Stimulated activated CD4-positive, alpha-beta T cell treated with anti-CD3 and anti-CD28 coated beads, Interleukin-15, amount 100 ng/mL, for 48 hours (primary cell): ENCODE measurements around the gene STK33.

ENCODE experiments used
- DNase-seq, 2 donors: peaks; one replicate each; pipeline ENCODE4 v3.0.0-alpha.2; 2020; ENCODE audit warnings: low read depth in 2 of 2

STK33 gene

DNA sequence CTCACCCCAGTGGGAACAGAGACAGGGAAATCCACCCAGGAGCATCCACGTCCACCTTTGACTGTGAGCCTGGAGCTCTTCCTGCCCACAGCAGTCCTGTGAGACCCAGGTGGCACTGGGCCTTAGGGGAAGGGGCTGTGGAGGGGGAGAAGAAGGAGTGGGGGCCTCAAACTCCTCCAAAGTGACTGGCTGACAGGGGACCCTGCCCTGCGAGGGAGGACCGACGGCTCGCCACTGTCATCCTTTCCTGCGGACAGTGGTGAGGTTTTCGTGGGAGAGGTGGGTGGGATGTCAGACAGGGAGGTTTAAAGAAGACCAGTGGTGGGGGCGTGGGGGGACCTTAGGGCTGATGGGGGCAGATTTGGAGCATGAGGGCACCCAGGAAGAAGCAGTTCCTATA lies 237.8 kb downstream of the STK33 start:
- no peak for DNase-seq

DNA sequence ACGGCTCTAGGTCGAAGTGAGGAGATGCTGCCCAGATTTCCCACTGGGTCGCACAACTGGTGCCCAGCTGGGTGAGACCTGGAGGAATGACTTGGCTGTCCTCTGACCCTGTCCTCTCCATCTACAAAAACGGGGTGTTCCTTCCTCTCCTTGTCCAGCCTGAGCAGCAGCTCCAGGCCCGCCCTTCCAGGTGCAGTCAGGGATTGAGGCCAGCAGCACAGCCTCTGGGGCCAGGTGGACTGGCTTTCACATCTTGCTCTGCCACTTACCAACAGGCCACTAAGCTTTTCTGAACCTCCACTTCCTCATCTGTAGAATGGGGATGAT lies 238.6 kb downstream of the STK33 start:
- no peak for DNase-seq

DNA sequence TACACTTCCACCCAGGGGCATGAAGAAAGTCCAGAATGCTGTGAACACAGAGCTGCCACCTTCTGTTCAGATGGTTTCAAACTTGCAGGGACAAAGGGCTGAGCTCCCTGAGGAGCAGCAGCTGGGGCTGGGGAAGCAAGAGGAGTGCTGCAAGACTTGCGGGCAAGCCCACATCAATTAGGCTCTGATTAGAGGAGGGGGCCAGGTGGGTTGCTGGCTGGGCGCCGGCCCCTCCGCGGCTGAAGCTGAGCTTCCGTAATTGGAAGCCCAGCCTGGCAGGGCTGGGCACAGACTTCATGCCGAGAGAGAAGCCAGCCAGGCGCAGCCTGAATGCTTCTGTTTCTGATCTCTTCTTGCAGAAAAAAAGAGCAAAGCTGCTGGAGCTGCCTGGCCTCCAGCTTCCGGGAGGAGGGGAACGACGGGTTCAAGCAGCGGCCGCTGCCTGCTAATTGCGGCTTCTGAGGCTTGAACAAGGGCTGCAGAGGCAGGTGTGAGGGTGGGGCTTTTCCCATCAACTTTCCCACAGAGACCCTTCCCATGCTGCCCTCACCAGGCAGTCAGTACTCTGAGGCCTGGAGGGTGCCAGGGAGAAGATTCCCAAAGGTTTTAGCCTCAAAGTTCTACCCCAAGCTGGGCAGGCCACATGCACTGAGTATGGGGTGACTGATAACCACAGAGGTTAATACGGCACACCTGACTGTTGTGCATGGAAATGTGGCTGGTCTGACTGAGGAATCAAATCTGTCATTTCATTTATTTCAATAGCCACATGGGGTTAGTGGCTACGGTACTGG lies 239.2 kb downstream of the STK33 start:
- DNase-seq = no peak

DNA sequence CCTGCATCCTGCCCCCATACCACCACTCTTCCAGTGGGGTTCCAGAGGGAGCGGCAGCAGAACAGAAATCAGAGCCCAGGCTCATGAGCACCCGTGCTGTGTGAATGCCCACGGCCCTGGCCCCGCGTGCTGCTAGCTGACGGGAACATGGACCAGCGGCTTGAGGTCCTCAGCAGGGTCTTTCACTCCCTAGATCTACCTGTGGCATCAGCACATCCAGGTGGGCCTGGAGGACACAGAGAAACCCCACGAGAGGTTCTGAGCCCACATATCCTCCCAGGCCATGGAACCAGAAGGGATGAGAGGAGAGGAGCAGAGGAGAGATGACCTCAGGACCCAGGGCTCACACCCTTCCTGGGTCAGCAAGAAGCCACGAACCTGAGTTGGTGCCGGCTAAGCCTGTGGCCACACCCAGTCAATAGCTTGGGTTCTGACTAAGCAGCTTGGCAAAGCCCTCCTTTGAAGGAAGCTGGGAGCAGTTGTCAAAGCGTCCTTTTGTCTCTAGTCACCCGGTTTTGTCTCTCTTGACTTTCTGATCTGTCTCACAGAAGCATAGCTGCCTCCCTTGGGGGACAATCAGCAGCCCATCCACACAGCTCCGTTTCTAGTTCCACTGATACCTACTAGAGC lies 241.0 kb downstream of the STK33 start:
- DNase-seq = no peak

DNA sequence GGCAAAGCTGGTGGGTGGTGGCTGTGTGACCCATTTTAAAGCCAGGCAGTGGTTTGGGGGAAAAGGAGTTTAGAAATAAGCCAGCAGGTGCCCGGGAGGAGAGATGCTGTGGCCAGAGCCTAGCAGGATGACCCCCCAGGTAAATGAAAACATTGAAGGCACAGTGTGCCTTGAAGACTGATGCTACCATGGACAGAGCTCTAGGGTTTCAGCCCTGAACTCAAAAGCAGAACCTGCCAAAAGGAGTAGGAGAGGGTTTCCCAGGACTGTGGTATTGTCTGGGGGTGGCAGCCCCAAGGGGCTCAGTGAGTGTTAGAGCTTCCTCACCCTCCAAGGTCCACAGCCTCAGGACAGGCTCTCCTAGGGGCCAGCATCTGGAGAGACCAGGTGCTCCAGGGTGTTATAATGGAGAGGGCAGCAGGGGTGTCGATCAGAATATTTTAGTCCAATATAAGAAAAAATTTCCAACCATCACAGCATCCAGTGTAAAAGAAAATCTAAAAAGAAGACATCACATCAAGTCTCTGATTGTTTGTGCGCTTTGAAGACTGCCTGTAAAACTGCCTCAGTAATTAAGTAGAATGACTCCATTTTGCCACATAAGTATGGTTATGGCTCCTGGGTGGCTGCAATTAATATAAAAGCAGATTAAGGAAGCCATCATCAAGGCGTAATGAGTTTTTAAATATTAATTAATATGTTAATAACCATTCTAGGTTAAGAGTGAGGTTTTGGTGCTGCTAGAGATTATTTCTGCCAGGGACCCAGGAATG lies 241.7 kb downstream of the STK33 start:
- DNase-seq = no peak

DNA sequence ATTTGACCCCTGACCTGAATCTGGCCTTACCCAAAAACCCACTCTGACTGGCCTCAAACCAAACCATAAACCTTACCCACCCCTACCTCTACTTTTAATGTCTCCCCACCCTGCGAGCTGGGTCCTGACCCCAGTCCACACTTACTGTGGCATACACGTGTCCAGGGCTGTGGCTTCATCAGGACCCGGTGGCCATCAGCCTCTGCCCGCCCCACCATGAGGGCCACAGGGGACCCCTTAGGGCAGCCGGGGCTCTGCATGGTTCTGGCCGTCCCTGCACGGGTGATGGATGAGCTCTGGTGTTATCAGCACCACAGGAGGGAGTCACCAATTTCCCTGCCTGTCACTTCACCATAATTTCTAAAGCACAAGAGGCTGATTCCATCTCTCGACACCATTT lies 242.8 kb downstream of the STK33 start:
- DNase-seq = no peak

DNA sequence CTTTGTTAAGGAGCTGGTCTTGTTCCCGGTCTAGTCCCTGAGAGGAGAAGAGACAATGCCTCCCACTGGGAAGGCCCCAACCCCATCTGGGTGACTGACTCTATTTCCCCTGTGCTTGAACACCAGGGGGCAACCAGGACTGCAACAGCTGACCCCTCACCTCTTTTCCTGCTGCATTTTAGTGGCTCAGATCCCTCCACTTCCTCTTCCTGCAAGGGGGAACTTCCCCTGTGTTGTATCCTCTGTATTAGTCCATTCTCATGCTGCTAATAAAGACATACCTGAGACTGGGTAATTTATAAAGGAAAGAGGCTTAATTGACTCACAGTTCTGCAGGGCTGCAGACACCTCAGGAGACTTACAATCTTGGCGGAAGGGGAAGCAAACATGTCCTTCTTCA lies 246.1 kb downstream of the STK33 start:
- no peak for DNase-seq

DNA sequence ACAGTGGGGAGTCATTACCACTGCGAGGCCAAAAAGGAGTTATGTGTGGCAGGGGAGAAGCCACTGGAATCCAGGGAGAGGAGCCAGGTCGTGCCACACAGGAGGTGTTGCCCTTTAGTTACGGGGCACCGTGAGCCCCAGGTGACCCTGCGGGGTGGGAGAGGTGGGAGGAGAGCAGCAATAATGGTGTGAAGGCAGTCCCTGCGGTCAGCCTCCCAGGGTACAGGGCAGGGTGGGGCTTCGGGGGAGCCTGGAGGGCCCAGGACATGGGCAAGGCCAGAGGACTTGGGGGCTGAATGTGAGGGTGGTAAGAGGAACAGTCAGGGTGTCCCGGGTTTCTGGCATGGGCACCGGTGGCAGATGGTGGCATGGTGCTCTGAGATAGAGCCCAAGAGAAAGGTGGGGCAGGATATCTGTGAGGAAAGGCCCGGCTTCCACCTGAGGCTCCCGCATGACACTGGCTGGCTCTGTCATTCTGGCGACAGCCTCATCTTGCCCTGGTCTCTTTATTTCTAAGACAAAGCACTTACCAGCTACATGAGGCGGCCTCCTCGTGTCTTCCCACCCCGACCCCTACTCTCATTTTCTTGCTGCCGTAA lies 247.8 kb downstream of the STK33 start:
- DNase-seq = no peak

DNA sequence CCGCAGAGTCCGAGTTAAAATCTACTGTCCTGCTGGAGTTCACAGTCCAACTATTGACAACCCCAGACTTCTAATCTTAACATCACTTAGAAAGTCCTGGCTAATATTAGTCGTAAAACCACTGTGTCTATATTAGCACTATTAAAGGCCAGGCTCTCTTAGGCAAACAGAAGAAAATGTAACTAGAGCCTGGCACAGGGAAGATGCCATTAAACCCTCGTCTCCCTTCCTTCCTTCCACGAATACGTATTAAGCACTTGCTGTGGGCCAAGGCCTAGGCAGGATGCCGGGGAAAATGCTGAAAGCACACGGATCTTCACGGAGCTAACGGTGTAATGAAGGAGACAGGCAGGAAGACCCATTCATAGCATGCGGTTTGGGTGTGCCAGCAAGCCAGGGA lies 248.8 kb downstream of the STK33 start:
- no peak for DNase-seq

DNA sequence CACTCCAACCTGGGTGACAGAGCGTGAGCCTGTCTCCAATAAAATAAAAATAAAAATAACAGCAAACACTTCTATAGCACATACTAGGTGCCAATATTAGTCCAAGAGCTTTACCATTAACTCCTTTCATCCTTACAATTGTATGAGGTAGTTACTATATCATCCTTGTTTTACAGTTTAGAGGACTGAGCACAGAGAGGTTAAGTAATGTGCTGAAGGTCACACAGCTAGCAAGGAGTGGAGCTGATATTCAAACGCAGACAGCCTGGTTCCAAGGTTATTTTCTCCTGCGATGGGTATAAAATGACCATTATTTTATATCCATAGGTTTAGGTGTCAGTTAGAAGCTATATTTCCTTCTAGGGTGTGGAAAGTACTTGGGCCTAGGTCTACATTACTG lies 249.7 kb downstream of the STK33 start:
- no peak for DNase-seq

DNA sequence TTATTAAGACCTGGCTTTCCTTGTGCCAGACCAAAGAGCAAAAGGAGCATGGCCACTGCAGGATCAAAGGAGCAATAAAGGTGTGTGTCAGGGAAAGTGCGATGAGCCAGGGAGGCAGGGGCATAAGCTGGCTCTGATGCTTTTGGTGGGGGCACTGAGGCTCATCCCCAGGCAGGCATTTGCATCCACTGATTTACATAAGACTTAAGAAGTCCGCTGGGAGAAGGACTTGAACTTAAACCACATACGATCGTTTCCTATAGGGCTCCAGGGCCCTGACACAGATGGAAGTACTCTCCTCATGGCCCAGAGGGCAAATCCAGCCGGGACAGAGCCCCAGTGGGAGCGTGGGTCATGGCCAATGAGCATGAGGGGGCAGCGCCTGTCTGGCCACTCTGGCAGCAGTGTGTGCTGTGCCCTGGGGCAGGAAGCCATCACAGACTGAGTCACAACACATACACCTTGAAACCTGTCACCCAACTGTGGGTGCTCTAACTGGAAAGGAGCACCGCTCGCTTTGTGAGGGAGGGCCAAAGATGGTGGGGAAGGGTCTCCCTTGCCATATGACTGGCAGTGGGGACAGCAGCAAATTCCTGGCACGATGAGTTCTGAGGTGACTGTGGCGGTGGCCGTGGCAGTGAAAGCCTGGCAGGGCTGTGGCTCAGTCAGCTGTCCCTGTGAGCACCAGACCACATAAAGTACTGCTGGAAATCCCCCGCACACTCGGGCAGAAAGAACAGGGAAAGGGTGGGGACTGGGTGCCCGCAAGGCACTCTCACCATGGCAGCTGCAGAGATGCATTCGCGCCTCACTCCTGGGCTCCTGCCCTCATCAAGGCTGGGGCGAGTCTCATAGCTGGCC lies 251.0 kb downstream of the STK33 start:
- DNase-seq = no peak

DNA sequence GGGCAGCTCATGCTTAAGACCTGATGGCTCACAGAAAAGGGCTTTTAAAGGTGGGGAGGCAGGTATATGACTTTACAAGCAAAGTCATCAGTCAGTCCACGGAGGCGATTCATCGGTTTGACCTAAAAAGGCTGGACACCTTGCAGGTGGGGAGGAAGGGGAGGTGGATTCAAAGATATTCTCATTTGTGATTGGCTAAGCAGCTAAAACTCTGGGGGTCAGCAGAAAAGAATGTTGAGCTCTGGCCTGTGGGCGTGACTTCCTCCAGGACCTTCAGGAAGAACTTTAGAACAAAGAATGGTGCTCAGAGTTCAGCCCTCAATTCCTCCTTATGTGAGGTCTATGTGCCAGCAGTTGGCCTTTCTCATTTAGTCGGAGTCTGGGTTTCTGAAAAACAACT lies 252.0 kb downstream of the STK33 start:
- DNase-seq = no peak
